ENCODE data around the gene PLCB3. TPM values are rescaled to one million over a fixed set of nuclear protein-coding genes. Genes with fewer than 3 reads are reported as not detected.

Gene PLCB3
- total RNA-seq, 1 donor from 2014 or later = 36.2 TPM

DNA sequence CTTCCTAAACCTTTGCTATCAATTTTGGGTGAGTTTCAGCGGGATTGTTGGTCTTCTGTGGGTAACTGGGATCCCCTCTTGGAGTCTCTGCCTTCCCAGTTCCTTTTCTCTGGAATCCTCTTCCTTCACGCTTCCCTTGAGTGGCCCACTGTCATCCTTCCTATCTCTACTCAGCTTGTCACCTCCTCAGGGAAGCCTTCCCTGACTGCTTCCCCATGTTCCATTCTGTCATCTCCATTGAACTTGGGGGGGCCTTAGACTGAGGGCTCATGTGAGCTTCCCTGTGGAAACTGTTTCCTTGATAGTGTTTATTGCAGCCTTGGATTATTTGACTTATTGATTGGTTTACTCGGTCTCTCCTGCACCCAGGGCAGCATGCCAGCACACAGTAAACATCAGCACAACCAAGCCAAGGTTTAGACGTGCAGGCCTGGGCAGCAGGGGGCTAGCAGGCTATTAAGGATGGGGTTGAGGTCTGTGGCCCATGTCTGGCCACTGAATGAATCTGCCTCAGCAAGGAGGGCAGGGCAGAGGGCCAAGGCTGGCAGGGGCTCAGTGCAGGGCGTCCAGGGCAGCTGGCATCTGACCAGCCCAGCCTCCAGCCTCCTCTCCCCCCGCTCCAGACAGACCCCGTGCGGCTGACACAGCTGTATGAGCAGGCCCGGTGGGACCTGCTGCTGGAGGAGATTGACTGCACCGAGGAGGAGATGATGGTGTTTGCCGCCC, 32.5 kb upstream of the PLCB3 start:
- Mint-ChIP-seq H3K4me3 (ENCODE audit: unreplicated experiment) (no peak overlapping the region), H3K36me3 (ENCODE audit: unreplicated experiment) (no peaks in the 10 kb centered on the region), H3K27ac (ENCODE audit: unreplicated experiment) (no peak overlapping the region), H3K4me1 (ENCODE audit: low read depth, unreplicated experiment) (no peaks in the 10 kb centered on the region), H3K9me3 (ENCODE audit: unreplicated experiment) (no peaks in the 10 kb centered on the region), H3K27me3 (ENCODE audit: unreplicated experiment) (peaks cover 1% of the 10 kb centered on the region)
- no peak for TF ChIP-seq CTCF (IDR thresholded peaks at IDR 0.05; ENCODE audit: partially characterized antibody, unreplicated experiment)
- DNase-seq = no peak

- no peak overlapping the region for H3K4me3 Mint-ChIP-seq (ENCODE audit: unreplicated experiment)
- no peak overlapping the region for H3K27ac Mint-ChIP-seq (ENCODE audit: unreplicated experiment)
- no peak for TF ChIP-seq CTCF (IDR thresholded peaks at IDR 0.05; ENCODE audit: partially characterized antibody, unreplicated experiment)
Observed at GRCh38 chr11:64219354-64219684, 32.0 kb upstream of the PLCB3 start.

GRCh38 chr11:64219755-64220154, 31.6 kb upstream of the PLCB3 start:
- H3K27me3 Mint-ChIP-seq (ENCODE audit: unreplicated experiment) = peaks cover 2% of the 10 kb centered on the region
- TF ChIP-seq CTCF (IDR thresholded peaks at IDR 0.05; ENCODE audit: partially characterized antibody, unreplicated experiment) = no peak
- H3K27ac Mint-ChIP-seq (ENCODE audit: unreplicated experiment) = no peak overlapping the region
- no peaks in the 10 kb centered on the region for H3K9me3 Mint-ChIP-seq (ENCODE audit: unreplicated experiment)
- no peaks in the 10 kb centered on the region for H3K36me3 Mint-ChIP-seq (ENCODE audit: unreplicated experiment)
- no peaks in the 10 kb centered on the region for H3K4me1 Mint-ChIP-seq (ENCODE audit: low read depth, unreplicated experiment)
- no peak overlapping the region for H3K4me3 Mint-ChIP-seq (ENCODE audit: unreplicated experiment)
- DNase-seq = no peak

More at GRCh38 chr11:64219354-64219684, 32.0 kb upstream of the PLCB3 start:
- no peak for DNase-seq
- Mint-ChIP-seq H3K4me1 (ENCODE audit: low read depth, unreplicated experiment) (no peaks in the 10 kb centered on the region), H3K36me3 (ENCODE audit: unreplicated experiment) (no peaks in the 10 kb centered on the region), H3K27me3 (ENCODE audit: unreplicated experiment) (peaks cover 2% of the 10 kb centered on the region), H3K9me3 (ENCODE audit: unreplicated experiment) (no peaks in the 10 kb centered on the region)

DNA sequence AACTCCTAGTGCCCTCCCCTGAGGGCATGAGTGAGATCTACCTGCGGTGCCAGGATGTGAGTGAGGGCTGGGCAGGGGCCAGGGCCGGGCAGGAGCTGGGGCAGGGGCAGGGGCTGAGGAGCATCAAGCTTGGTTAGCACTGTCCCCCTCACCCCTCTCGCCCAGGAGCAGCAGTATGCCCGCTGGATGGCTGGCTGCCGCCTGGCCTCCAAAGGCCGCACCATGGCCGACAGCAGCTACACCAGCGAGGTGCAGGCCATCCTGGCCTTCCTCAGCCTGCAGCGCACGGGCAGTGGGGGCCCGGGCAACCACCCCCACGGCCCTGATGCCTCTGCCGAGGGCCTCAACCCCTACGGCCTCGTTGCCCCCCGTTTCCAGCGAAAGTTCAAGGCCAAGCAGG, 31.1 kb upstream of the PLCB3 start:
- no peak for TF ChIP-seq CTCF (IDR thresholded peaks at IDR 0.05; ENCODE audit: partially characterized antibody, unreplicated experiment)
- DNase-seq = no peak
- peaks cover 2% of the 10 kb centered on the region for H3K27me3 Mint-ChIP-seq (ENCODE audit: unreplicated experiment)
- H3K27ac Mint-ChIP-seq (ENCODE audit: unreplicated experiment) = no peak overlapping the region
- no peaks in the 10 kb centered on the region for H3K4me1 Mint-ChIP-seq (ENCODE audit: low read depth, unreplicated experiment)
- H3K36me3 Mint-ChIP-seq (ENCODE audit: unreplicated experiment) = no peaks in the 10 kb centered on the region
- no peak overlapping the region for H3K4me3 Mint-ChIP-seq (ENCODE audit: unreplicated experiment)
- no peaks in the 10 kb centered on the region for H3K9me3 Mint-ChIP-seq (ENCODE audit: unreplicated experiment)

DNA sequence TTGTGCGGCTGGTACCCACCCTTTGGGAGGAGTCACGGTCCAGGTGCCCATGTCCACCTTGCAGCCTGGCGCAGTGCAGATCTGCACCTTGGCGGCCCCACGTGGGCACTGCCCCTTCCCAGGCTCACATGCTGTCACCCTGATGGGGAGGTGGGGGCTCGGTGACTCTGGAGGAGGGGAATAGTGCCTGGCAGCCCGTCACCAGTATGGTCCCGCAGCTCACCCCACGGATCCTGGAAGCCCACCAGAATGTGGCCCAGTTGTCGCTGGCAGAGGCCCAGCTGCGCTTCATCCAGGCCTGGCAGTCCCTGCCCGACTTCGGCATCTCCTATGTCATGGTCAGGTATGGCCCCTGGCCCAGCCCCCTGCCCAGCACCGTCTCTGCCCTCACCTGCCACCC, 30.5 kb upstream of the PLCB3 start:
- Mint-ChIP-seq H3K36me3 (ENCODE audit: unreplicated experiment) (no peaks in the 10 kb centered on the region), H3K27me3 (ENCODE audit: unreplicated experiment) (peaks cover 2% of the 10 kb centered on the region), H3K9me3 (ENCODE audit: unreplicated experiment) (no peaks in the 10 kb centered on the region), H3K27ac (ENCODE audit: unreplicated experiment) (no peak overlapping the region), H3K4me1 (ENCODE audit: low read depth, unreplicated experiment) (no peaks in the 10 kb centered on the region), H3K4me3 (ENCODE audit: unreplicated experiment) (no peak overlapping the region)
- TF ChIP-seq CTCF (IDR thresholded peaks at IDR 0.05; ENCODE audit: partially characterized antibody, unreplicated experiment) = no peak
- no peak for DNase-seq

Measured in glutamatergic neuron (in vitro differentiated cells).